H1 (cell line): ENCODE measurements around the gene PTPRH.

Experiments used
- CTBP2 ChIP-seq: IDR thresholded peaks from 2 replicates; pipeline ENCODE4 v1.7.0; 2011; ENCODE audit warnings: borderline replicate concordance, mild to moderate bottlenecking, moderate library complexity, mixed read lengths, low read length; ENCODE audit not compliant: insufficient read depth, insufficient read length
- EGR1 ChIP-seq: IDR thresholded peaks from 2 replicates; pipeline ENCODE4 v1.6.1; 2011; ENCODE audit warnings: low read depth, low read length, borderline replicate concordance
- EP300 ChIP-seq, 2 experiments: IDR thresholded peaks; 1 replicate in 1 of 2; 2 replicates in 1 of 2; pipeline ENCODE4 v1.6.1; 2011 to 2012; ENCODE audit warnings: low read depth in 2 of 2, low read length in 2 of 2, mild to moderate bottlenecking in 2 of 2, borderline replicate concordance in 1 of 2, inconsistent platforms in 1 of 2, moderate library complexity in 1 of 2
- EZH2 ChIP-seq: fragments of 200-600 bp; sonication (generic); IDR thresholded peaks from 2 replicates; pipeline ENCODE4 v1.7.1; 2012; ENCODE audit warnings: low read depth, mild to moderate bottlenecking, moderate library complexity, low read length, inconsistent platforms; ENCODE audit not compliant: severe bottlenecking
- GABPA ChIP-seq: IDR thresholded peaks from 2 replicates; pipeline ENCODE4 v1.6.1; 2011; ENCODE audit warnings: mild to moderate bottlenecking, low read length, moderate library complexity, borderline replicate concordance; ENCODE audit not compliant: insufficient read depth
- MAX ChIP-seq: IDR thresholded peaks from 2 replicates; pipeline ENCODE4 v1.6.1; 2012; ENCODE audit warnings: inconsistent platforms
- POLR2A ChIP-seq, 2 experiments: IDR thresholded peaks; 1 replicate in 1 of 2; 2 replicates in 1 of 2; pipeline ENCODE4 v1.6.1; 2011; ENCODE audit warnings: low read depth in 2 of 2, low read length in 2 of 2, mild to moderate bottlenecking in 2 of 2; ENCODE audit errors: control extremely low read depth in 1 of 2
- RXRA ChIP-seq: IDR thresholded peaks from 2 replicates; pipeline ENCODE4 v1.6.1; 2011; ENCODE audit warnings: low read depth, mild to moderate bottlenecking, low read length, moderate library complexity; ENCODE audit not compliant: insufficient read depth
- SAP30 ChIP-seq: fragments of 300-600 bp; sonication (generic); IDR thresholded peaks from 2 replicates; pipeline ENCODE4 v1.7.1; 2012; ENCODE audit warnings: low read length, moderate library complexity, mild to moderate bottlenecking, inconsistent platforms; ENCODE audit not compliant: insufficient read depth, insufficient replicate concordance
- SIX5 ChIP-seq: IDR thresholded peaks from 2 replicates; pipeline ENCODE4 v1.6.1; 2011; ENCODE audit warnings: mild to moderate bottlenecking, low read depth, low read length
- TCF12 ChIP-seq: IDR thresholded peaks from 2 replicates; pipeline ENCODE4 v1.6.1; 2011; ENCODE audit warnings: low read depth, mild to moderate bottlenecking, low read length

GRCh38 chr19:55133639-55134444 lies 75.5 kb downstream of the PTPRH start:
- no peak for TF ChIP-seq EP300 (IDR thresholded peaks at IDR 0.05; ENCODE audit: borderline replicate concordance in 1 of 2, low read depth in 2 of 2, low read length in 2 of 2)
- no peak for TF ChIP-seq EZH2
- no peak for TF ChIP-seq MAX
- TF ChIP-seq SIX5: no peak
- TF ChIP-seq GABPA: no peak
- TF ChIP-seq EGR1: no peak
- TF ChIP-seq TCF12: no peak
- TF ChIP-seq RXRA: no peak
- no peak for TF ChIP-seq POLR2A (IDR thresholded peaks at IDR 0.05; ENCODE audit: control extremely low read depth in 1 of 2, low read depth in 2 of 2, low read length in 2 of 2)
- TF ChIP-seq CTBP2: no peak
- no peak for TF ChIP-seq SAP30
